Ovary (tissue), 9 donors: Measurements from ENCODE around the gene CEBPZ. TPM values are rescaled to one million over a fixed set of nuclear protein-coding genes. Genes with fewer than 3 reads are reported as not detected.
"Not testable (repeated sequence)": the region's sequence is repeated elsewhere in the genome, so short reads cannot be mapped to it uniquely, and the experiment has no call there.

ENCODE experiments used
- DNase-seq, 5 donors: peaks; one replicate each; pipeline ENCODE4 v3.0.0-alpha.2; 2019 to 2020
- H3K27ac ChIP-seq, 2 donors: fragments of 200-600 bp; one replicate each; pipeline versions ENCODE4 v1.5.1 to v1.8.0; 2019 to 2022
- H3K27me3 ChIP-seq: fragments of 200-600 bp; one replicate; pipeline ENCODE4 v1.8.0; 2022
- H3K36me3 ChIP-seq: fragments of 200-600 bp; sonication (generic); one replicate; pipeline ENCODE4 v1.5.1; 2019
- H3K4me1 ChIP-seq: one replicate; pipeline ENCODE4 v1.8.1; 2013; ENCODE audit warnings: mild to moderate bottlenecking, moderate library complexity; ENCODE audit not compliant: insufficient read depth
- H3K4me3 ChIP-seq: fragments of 200-600 bp; sonication (generic); one replicate; pipeline ENCODE4 v1.5.1; 2017
- H3K9me3 ChIP-seq, 2 donors: fragments of 200-600 bp in 1 of 2; sonication (generic) in 1 of 2; one replicate each; pipeline versions ENCODE4 v1.5.1 to v1.8.1; 2013 to 2019; ENCODE audit warnings: mild to moderate bottlenecking in 1 of 2, moderate library complexity in 1 of 2
- CTCF ChIP-seq, 3 donors: fragments of 450-650 bp in 2 of 3; fragments of 200-600 bp in 1 of 3; IDR thresholded peaks; one replicate each; pipeline versions ENCODE4 v1.5.1 to v1.8.0; 2016 to 2022; ENCODE audit warnings: antibody characterized with exemption in 3 of 3, mild to moderate bottlenecking in 1 of 3
- EP300 ChIP-seq: sonication (generic); formaldehyde crosslinking; IDR thresholded peaks from one replicate; pipeline ENCODE4 v1.6.1; 2017; ENCODE audit warnings: antibody characterized with exemption
- POLR2A ChIP-seq: fragments of 450-650 bp; IDR thresholded peaks from one replicate; pipeline ENCODE4 v1.6.1; 2017; ENCODE audit warnings: antibody characterized with exemption, mild to moderate bottlenecking, moderate library complexity
- WGBS, 3 donors: extraction: QIAGEN DNeasy Blood & Tissue Kit in 1 of 3; methylation state at CpG; one replicate each; pipeline versions ENCODE4 v1.1.5 to v1.1.7; 2013 to 2017; 5-methylcytosine and 5-hydroxymethylcytosine counted together
- intact Hi-C, 4 donors: fragments of 100-400 bp; cut with DNase I; formaldehyde crosslinking; loops; one replicate each; pipeline versions ENCODE4 v1.11.0 to v1.15.1; 2022 to 2023
- polyA plus RNA-seq, 2 donors: library from polyadenylated mRNA; stranded (reverse); fragments of 200-250 nt in 1 of 2; fragments of 350-450 nt in 1 of 2; fragmentation: Illumina TruSeq in 1 of 2; extraction: RNeasy Lipid Tissue Mini Kit (QIAGEN cat#74804) in 1 of 2; gene quantifications; one replicate each; pipeline ENCODE4 v1.2.3, GENCODE V29; 2013 to 2014
- total RNA-seq, 7 donors: library from RNA; depleted of rRNA in 2 of 7; stranded (reverse); fragments of >200 nt in 2 of 7; fragmentation: NEBNext Ultra II Directional in 3 of 7; extraction: Animal tissue kit (Norgen Biotek cat#: 25700) in 3 of 7; gene quantifications; one replicate each; pipeline versions ENCODE4 v1.1.0 to v1.2.4, GENCODE V29; 2016 to 2023
- donor health status: DM: no; HTN: no; CAD: no; lungs with moderate emphysema.
- donor health status: DM: no; HTN: no; CAD: no.
- donor health status: Bipolar disorder and iron deficiency.
- donor health status: DM: yes; HTN: yes; CAD: no.
- donor health status: DM: no; HTN: no; CAD: no.
- donor health status: DM: yes; HTN: yes; CAD: no.

The CEBPZ gene
- total and polyA plus RNA-seq, 9 donors = 24.0 to 56.5 (median 47.4) TPM

GRCh38 chr2:37226863-37227262 lies 4.5 kb downstream of the CEBPZ start:
- no peak overlapping the region for H3K4me3 ChIP-seq
- H3K4me1 ChIP-seq = peaks cover 10% of the 10 kb centered on the region
- H3K9me3 ChIP-seq = no peaks in the 10 kb centered on the region
- H3K27ac ChIP-seq = no peak overlapping the region
- H3K36me3 ChIP-seq = no peaks in the 10 kb centered on the region
- no peaks in the 10 kb centered on the region for H3K27me3 ChIP-seq
- no peak for DNase-seq
- TF ChIP-seq CTCF (IDR thresholded peaks at IDR 0.05) (no peak), EP300 (no peak), POLR2A (no peak)
- intact Hi-C loops = no loop called here
- WGBS, 3 donors = 95 to 97% (median 95%) methylated on average over 4 of the region's 4 CpGs

GRCh38 chr2:37225129-37225528 lies 6.3 kb downstream of the CEBPZ start:
- H3K36me3 ChIP-seq = not testable (repeated sequence)

GRCh38 chr2:37224063-37224462 lies 7.3 kb downstream of the CEBPZ start:
- no peak for DNase-seq
- Histone ChIP-seq H3K27me3 (no peaks in the 10 kb centered on the region), H3K4me1 (peaks cover 5% of the 10 kb centered on the region), H3K27ac (no peak overlapping the region), H3K9me3 (no peaks in the 10 kb centered on the region), H3K4me3 (no peak overlapping the region), H3K36me3 (no peaks in the 10 kb centered on the region)
- intact Hi-C loops = no loop called here
- TF ChIP-seq CTCF (IDR thresholded peaks at IDR 0.05) = no peak
- no peak for TF ChIP-seq EP300
- no peak for TF ChIP-seq POLR2A
- WGBS, 3 donors = 91 to 98% (median 94%) methylated on average over 1 of the region's 1 CpG

More at GRCh38 chr2:37225129-37225528, 6.3 kb downstream of the CEBPZ start:
- H3K4me3 ChIP-seq, DNase-seq, H3K27me3 ChIP-seq, H3K27ac ChIP-seq, intact Hi-C loops, H3K4me1 ChIP-seq, H3K9me3 ChIP-seq: not testable (repeated sequence)
- 75 to 100% methylated on average over 1 of the region's 2 CpGs; no CpG with 5 or more reads in 1 of the 3 donors for WGBS, 3 donors

- Histone ChIP-seq H3K4me3 (no peak overlapping the region), H3K4me1 (peaks cover 5% of the 10 kb centered on the region), H3K27me3 (no peaks in the 10 kb centered on the region), H3K36me3 (no peaks in the 10 kb centered on the region), H3K9me3 (no peaks in the 10 kb centered on the region), H3K27ac (no peak overlapping the region)
- no peak for DNase-seq
- intact Hi-C loops = no loop called here
- no peak for TF ChIP-seq POLR2A
- no peak for TF ChIP-seq EP300
- no peak for TF ChIP-seq CTCF (IDR thresholded peaks at IDR 0.05)
- 82 to 90% (median 89%) methylated on average over 4 of the region's 4 CpGs for WGBS, 3 donors
Observed at GRCh38 chr2:37223131-37223530, 8.3 kb downstream of the CEBPZ start.

GRCh38 chr2:37219046-37219445 lies 12.3 kb downstream of the CEBPZ start:
- Histone ChIP-seq H3K36me3 (no peaks in the 10 kb centered on the region), H3K4me3 (no peak overlapping the region), H3K4me1 (peaks cover 2% of the 10 kb centered on the region), H3K27ac (no peak overlapping the region), H3K27me3 (no peaks in the 10 kb centered on the region), H3K9me3 (no peaks in the 10 kb centered on the region)
- DNase-seq = no peak
- TF ChIP-seq CTCF (IDR thresholded peaks at IDR 0.05) (no peak), EP300 (no peak), POLR2A (no peak)
- intact Hi-C loops = no loop called here
- 87 to 92% (median 90%) methylated on average over 4 of the region's 4 CpGs for WGBS, 3 donors
